ENCODE results near the gene HHAT.

Gene HHAT

GRCh38 chr1:210328746-210329503 is at the start of gene HHAT:
HHAT (plus strand) TSS chr1:210328902; CDS start chr1:210348976, 20,074 bp downstream.
- peak within 1 kb of the TSS; percentile 86 for H3K27ac Mint-ChIP-seq
- H3K27me3 Mint-ChIP-seq (ENCODE audit: low read depth) = peaks cover 15% of the 10 kb centered on the region
- no peaks in the 10 kb centered on the region for H3K36me3 Mint-ChIP-seq (ENCODE audit: low read depth)
- H3K4me3 Mint-ChIP-seq = peak within 1 kb of the TSS; percentile 88
- H3K9me3 Mint-ChIP-seq = peaks cover 11% of the 10 kb centered on the region
- H3K4me1 Mint-ChIP-seq (ENCODE audit: low read depth) = peaks cover 21% of the 10 kb centered on the region

- H3K27me3 Mint-ChIP-seq (ENCODE audit: low read depth) = peaks cover 9% of the 10 kb centered on the region
- no peak overlapping the region for H3K27ac Mint-ChIP-seq
- no peaks in the 10 kb centered on the region for H3K36me3 Mint-ChIP-seq (ENCODE audit: low read depth)
- no peak overlapping the region for H3K4me3 Mint-ChIP-seq
- peaks cover 16% of the 10 kb centered on the region for H3K9me3 Mint-ChIP-seq
- no peaks in the 10 kb centered on the region for H3K4me1 Mint-ChIP-seq (ENCODE audit: low read depth)
Measured at GRCh38 chr1:210280221-210280620, 48.5 kb upstream of the HHAT start.

- Mint-ChIP-seq H3K27me3 (ENCODE audit: low read depth) (peaks cover 51% of the 10 kb centered on the region), H3K36me3 (ENCODE audit: low read depth) (no peaks in the 10 kb centered on the region), H3K4me1 (ENCODE audit: low read depth) (no peaks in the 10 kb centered on the region), H3K27ac (no peak overlapping the region), H3K9me3 (no peaks in the 10 kb centered on the region), H3K4me3 (no peak overlapping the region)
Measured at GRCh38 chr1:210288116-210288515, 40.6 kb upstream of the HHAT start.

- H3K27me3 Mint-ChIP-seq (ENCODE audit: low read depth) = peaks cover 52% of the 10 kb centered on the region
- H3K9me3 Mint-ChIP-seq = no peaks in the 10 kb centered on the region
- no peak overlapping the region for H3K27ac Mint-ChIP-seq
Measured at GRCh38 chr1:210289248-210289647, 39.5 kb upstream of the HHAT start.

GRCh38 chr1:210291081-210291764 is 37.5 kb upstream of the HHAT start:
- H3K27ac Mint-ChIP-seq = no peak overlapping the region
- peaks cover 55% of the 10 kb centered on the region for H3K27me3 Mint-ChIP-seq (ENCODE audit: low read depth)
- H3K9me3 Mint-ChIP-seq = no peaks in the 10 kb centered on the region
- no peak overlapping the region for H3K4me3 Mint-ChIP-seq
- H3K36me3 Mint-ChIP-seq (ENCODE audit: low read depth) = no peaks in the 10 kb centered on the region
- H3K4me1 Mint-ChIP-seq (ENCODE audit: low read depth) = no peaks in the 10 kb centered on the region

More at GRCh38 chr1:210289248-210289647, 39.5 kb upstream of the HHAT start:
- H3K4me3 Mint-ChIP-seq = no peak overlapping the region
- no peaks in the 10 kb centered on the region for H3K4me1 Mint-ChIP-seq (ENCODE audit: low read depth)
- H3K36me3 Mint-ChIP-seq (ENCODE audit: low read depth) = no peaks in the 10 kb centered on the region

GRCh38 chr1:210291786-210292230 is 36.9 kb upstream of the HHAT start:
- no peaks in the 10 kb centered on the region for H3K4me1 Mint-ChIP-seq (ENCODE audit: low read depth)
- H3K36me3 Mint-ChIP-seq (ENCODE audit: low read depth) = no peaks in the 10 kb centered on the region
- H3K4me3 Mint-ChIP-seq = no peak overlapping the region
- H3K9me3 Mint-ChIP-seq = no peaks in the 10 kb centered on the region
- no peak overlapping the region for H3K27ac Mint-ChIP-seq
- peaks cover 55% of the 10 kb centered on the region for H3K27me3 Mint-ChIP-seq (ENCODE audit: low read depth)

- Mint-ChIP-seq H3K9me3 (no peaks in the 10 kb centered on the region), H3K27me3 (ENCODE audit: low read depth) (peaks cover 59% of the 10 kb centered on the region), H3K4me1 (ENCODE audit: low read depth) (no peaks in the 10 kb centered on the region), H3K36me3 (ENCODE audit: low read depth) (no peaks in the 10 kb centered on the region), H3K27ac (no peak overlapping the region), H3K4me3 (no peak overlapping the region)
Measured at GRCh38 chr1:210292231-210292871, 36.4 kb upstream of the HHAT start.

- Mint-ChIP-seq H3K36me3 (ENCODE audit: low read depth) (no peaks in the 10 kb centered on the region), H3K9me3 (no peaks in the 10 kb centered on the region), H3K4me1 (ENCODE audit: low read depth) (no peaks in the 10 kb centered on the region), H3K4me3 (no peak overlapping the region), H3K27ac (no peak overlapping the region), H3K27me3 (ENCODE audit: low read depth) (peaks cover 58% of the 10 kb centered on the region)
Measured at GRCh38 chr1:210293171-210293607, 35.5 kb upstream of the HHAT start.

GRCh38 chr1:210294999-210295745 is 33.5 kb upstream of the HHAT start:
- Mint-ChIP-seq H3K27ac (no peak overlapping the region), H3K27me3 (ENCODE audit: low read depth) (peaks cover 57% of the 10 kb centered on the region), H3K4me3 (no peak overlapping the region), H3K36me3 (ENCODE audit: low read depth) (no peaks in the 10 kb centered on the region), H3K9me3 (no peaks in the 10 kb centered on the region), H3K4me1 (ENCODE audit: low read depth) (no peaks in the 10 kb centered on the region)

GRCh38 chr1:210296682-210297081 is 32.0 kb upstream of the HHAT start:
- Mint-ChIP-seq H3K9me3 (no peaks in the 10 kb centered on the region), H3K27me3 (ENCODE audit: low read depth) (peaks cover 42% of the 10 kb centered on the region)

GRCh38 chr1:210298296-210298695 is 30.4 kb upstream of the HHAT start:
- H3K27ac Mint-ChIP-seq = no peak overlapping the region
- H3K36me3 Mint-ChIP-seq (ENCODE audit: low read depth) = no peaks in the 10 kb centered on the region
- H3K4me1 Mint-ChIP-seq (ENCODE audit: low read depth) = no peaks in the 10 kb centered on the region
- peaks cover 31% of the 10 kb centered on the region for H3K27me3 Mint-ChIP-seq (ENCODE audit: low read depth)
- H3K4me3 Mint-ChIP-seq = no peak overlapping the region
- H3K9me3 Mint-ChIP-seq = no peaks in the 10 kb centered on the region

More at GRCh38 chr1:210296682-210297081, 32.0 kb upstream of the HHAT start:
- Mint-ChIP-seq H3K36me3 (ENCODE audit: low read depth) (no peaks in the 10 kb centered on the region), H3K4me3 (no peak overlapping the region), H3K27ac (no peak overlapping the region), H3K4me1 (ENCODE audit: low read depth) (no peaks in the 10 kb centered on the region)

GRCh38 chr1:210298936-210299335 is 29.8 kb upstream of the HHAT start:
- Mint-ChIP-seq H3K27me3 (ENCODE audit: low read depth) (peaks cover 30% of the 10 kb centered on the region), H3K4me3 (no peak overlapping the region), H3K4me1 (ENCODE audit: low read depth) (no peaks in the 10 kb centered on the region), H3K27ac (no peak overlapping the region), H3K9me3 (no peaks in the 10 kb centered on the region), H3K36me3 (ENCODE audit: low read depth) (no peaks in the 10 kb centered on the region)

GRCh38 chr1:210299501-210299900 is 29.2 kb upstream of the HHAT start:
- no peak overlapping the region for H3K4me3 Mint-ChIP-seq
- no peaks in the 10 kb centered on the region for H3K9me3 Mint-ChIP-seq
- H3K27me3 Mint-ChIP-seq (ENCODE audit: low read depth) = peaks cover 28% of the 10 kb centered on the region
- no peaks in the 10 kb centered on the region for H3K4me1 Mint-ChIP-seq (ENCODE audit: low read depth)
- no peaks in the 10 kb centered on the region for H3K36me3 Mint-ChIP-seq (ENCODE audit: low read depth)
- H3K27ac Mint-ChIP-seq = no peak overlapping the region

- Mint-ChIP-seq H3K9me3 (no peaks in the 10 kb centered on the region), H3K27ac (no peak overlapping the region), H3K4me1 (ENCODE audit: low read depth) (no peaks in the 10 kb centered on the region), H3K4me3 (no peak overlapping the region), H3K36me3 (ENCODE audit: low read depth) (no peaks in the 10 kb centered on the region), H3K27me3 (ENCODE audit: low read depth) (peaks cover 23% of the 10 kb centered on the region)
Measured at GRCh38 chr1:210300923-210301614, 27.6 kb upstream of the HHAT start.
